Ovary (tissue), 9 donors: ENCODE measurements around the gene RNLS. TPM values are rescaled to one million over a fixed set of nuclear protein-coding genes. Genes with fewer than 3 reads are reported as not detected.

ENCODE experiments used
- DNase-seq, 5 donors: peaks; one replicate each; pipeline ENCODE4 v3.0.0-alpha.2; 2019 to 2020
- H3K27ac ChIP-seq, 2 donors: fragments of 200-600 bp; one replicate each; pipeline versions ENCODE4 v1.5.1 to v1.8.0; 2019 to 2022
- H3K27me3 ChIP-seq: fragments of 200-600 bp; one replicate; pipeline ENCODE4 v1.8.0; 2022
- H3K36me3 ChIP-seq: fragments of 200-600 bp; sonication (generic); one replicate; pipeline ENCODE4 v1.5.1; 2019
- H3K4me1 ChIP-seq: one replicate; pipeline ENCODE4 v1.8.1; 2013; ENCODE audit warnings: mild to moderate bottlenecking, moderate library complexity; ENCODE audit not compliant: insufficient read depth
- H3K4me3 ChIP-seq: fragments of 200-600 bp; sonication (generic); one replicate; pipeline ENCODE4 v1.5.1; 2017
- H3K9me3 ChIP-seq, 2 donors: fragments of 200-600 bp in 1 of 2; sonication (generic) in 1 of 2; one replicate each; pipeline versions ENCODE4 v1.5.1 to v1.8.1; 2013 to 2019; ENCODE audit warnings: mild to moderate bottlenecking in 1 of 2, moderate library complexity in 1 of 2
- EP300 ChIP-seq: sonication (generic); formaldehyde crosslinking; IDR thresholded peaks from one replicate; pipeline ENCODE4 v1.6.1; 2017; ENCODE audit warnings: antibody characterized with exemption
- POLR2A ChIP-seq: fragments of 450-650 bp; IDR thresholded peaks from one replicate; pipeline ENCODE4 v1.6.1; 2017; ENCODE audit warnings: antibody characterized with exemption, mild to moderate bottlenecking, moderate library complexity
- WGBS, 3 donors: extraction: QIAGEN DNeasy Blood & Tissue Kit in 1 of 3; methylation state at CpG; one replicate each; pipeline versions ENCODE4 v1.1.5 to v1.1.7; 2013 to 2017; 5-methylcytosine and 5-hydroxymethylcytosine counted together
- intact Hi-C, 4 donors: fragments of 100-400 bp; cut with DNase I; formaldehyde crosslinking; loops; one replicate each; pipeline versions ENCODE4 v1.11.0 to v1.15.1; 2022 to 2023
- polyA plus RNA-seq, 2 donors: library from polyadenylated mRNA; stranded (reverse); fragments of 200-250 nt in 1 of 2; fragments of 350-450 nt in 1 of 2; fragmentation: Illumina TruSeq in 1 of 2; extraction: RNeasy Lipid Tissue Mini Kit (QIAGEN cat#74804) in 1 of 2; gene quantifications; one replicate each; pipeline ENCODE4 v1.2.3, GENCODE V29; 2013 to 2014
- total RNA-seq, 7 donors: library from RNA; depleted of rRNA in 2 of 7; stranded (reverse); fragments of >200 nt in 2 of 7; fragmentation: NEBNext Ultra II Directional in 3 of 7; extraction: Animal tissue kit (Norgen Biotek cat#: 25700) in 3 of 7; gene quantifications; one replicate each; pipeline versions ENCODE4 v1.1.0 to v1.2.4, GENCODE V29; 2016 to 2023
- TF ChIP-seq, protein P1 (sequence below), 3 donors: fragments of 450-650 bp in 2 of 3; fragments of 200-600 bp in 1 of 3; IDR thresholded peaks; one replicate each; pipeline versions ENCODE4 v1.5.1 to v1.8.0; 2016 to 2022; ENCODE audit warnings: antibody characterized with exemption in 3 of 3, mild to moderate bottlenecking in 1 of 3
- donor health status: DM: no; HTN: no; CAD: no; lungs with moderate emphysema.
- donor health status: DM: no; HTN: no; CAD: no.
- donor health status: Bipolar disorder and iron deficiency.
- donor health status: DM: yes; HTN: yes; CAD: no.
- donor health status: DM: no; HTN: no; CAD: no.
- donor health status: DM: yes; HTN: yes; CAD: no.

Gene RNLS
- total and polyA plus RNA-seq, 9 donors: 7.5 to 21.9 (median 11.8) TPM

DNA sequence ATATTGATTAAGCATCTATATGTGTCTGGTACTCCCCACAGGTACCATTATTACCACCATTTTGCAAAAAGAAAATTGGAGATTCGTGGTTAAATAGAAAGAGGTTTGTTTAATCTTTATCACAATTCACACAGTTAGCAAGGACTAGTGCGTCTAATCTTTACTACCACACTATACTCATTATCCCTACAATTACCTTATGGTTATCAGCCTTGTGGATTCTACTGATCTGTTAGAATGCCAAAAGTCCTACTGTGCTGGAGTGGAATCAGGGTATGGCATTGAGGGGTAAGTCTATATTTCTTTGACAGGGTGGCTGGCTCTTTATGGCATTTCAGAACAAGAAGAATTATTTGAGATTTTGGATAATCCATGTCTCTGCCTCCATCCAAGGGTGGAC is 156.1 kb downstream of the RNLS start:
- H3K4me1 ChIP-seq: no peaks in the 10 kb centered on the region
- H3K27ac ChIP-seq: no peak overlapping the region
- no peaks in the 10 kb centered on the region for H3K9me3 ChIP-seq
- no peak overlapping the region for H3K4me3 ChIP-seq
- no peak for DNase-seq
- TF ChIP-seq POLR2A: no peak
- TF ChIP-seq, protein P1, sequence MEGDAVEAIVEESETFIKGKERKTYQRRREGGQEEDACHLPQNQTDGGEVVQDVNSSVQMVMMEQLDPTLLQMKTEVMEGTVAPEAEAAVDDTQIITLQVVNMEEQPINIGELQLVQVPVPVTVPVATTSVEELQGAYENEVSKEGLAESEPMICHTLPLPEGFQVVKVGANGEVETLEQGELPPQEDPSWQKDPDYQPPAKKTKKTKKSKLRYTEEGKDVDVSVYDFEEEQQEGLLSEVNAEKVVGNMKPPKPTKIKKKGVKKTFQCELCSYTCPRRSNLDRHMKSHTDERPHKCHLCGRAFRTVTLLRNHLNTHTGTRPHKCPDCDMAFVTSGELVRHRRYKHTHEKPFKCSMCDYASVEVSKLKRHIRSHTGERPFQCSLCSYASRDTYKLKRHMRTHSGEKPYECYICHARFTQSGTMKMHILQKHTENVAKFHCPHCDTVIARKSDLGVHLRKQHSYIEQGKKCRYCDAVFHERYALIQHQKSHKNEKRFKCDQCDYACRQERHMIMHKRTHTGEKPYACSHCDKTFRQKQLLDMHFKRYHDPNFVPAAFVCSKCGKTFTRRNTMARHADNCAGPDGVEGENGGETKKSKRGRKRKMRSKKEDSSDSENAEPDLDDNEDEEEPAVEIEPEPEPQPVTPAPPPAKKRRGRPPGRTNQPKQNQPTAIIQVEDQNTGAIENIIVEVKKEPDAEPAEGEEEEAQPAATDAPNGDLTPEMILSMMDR (IDR thresholded peaks at IDR 0.05): no peak
- no peak for TF ChIP-seq EP300
- no peaks in the 10 kb centered on the region for H3K27me3 ChIP-seq
- intact Hi-C loops: no loop called here
- 95 to 97% (median 96%) methylated on average over 2 of the region's 2 CpGs for WGBS, 3 donors
- no peaks in the 10 kb centered on the region for H3K36me3 ChIP-seq

DNA sequence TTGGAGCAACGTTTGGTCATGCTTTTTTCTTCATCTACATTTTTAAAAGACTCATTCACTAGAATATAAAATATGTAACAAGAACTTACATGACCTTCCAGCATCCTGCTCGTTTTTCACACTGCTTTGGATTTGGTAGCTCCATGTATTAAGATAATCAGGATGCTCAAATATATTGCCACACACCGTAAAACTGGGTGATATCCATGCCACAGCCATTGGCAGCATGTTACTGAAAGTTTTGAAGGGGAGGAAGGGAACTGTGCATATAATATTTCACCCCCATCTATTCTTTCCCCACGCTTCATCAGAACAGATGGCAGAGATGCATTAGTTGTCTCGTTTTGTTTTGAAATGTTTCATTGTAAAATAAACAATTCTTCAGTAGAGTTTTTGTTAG is 158.2 kb downstream of the RNLS start:
- intact Hi-C loops: no loop called here
- no peaks in the 10 kb centered on the region for H3K4me1 ChIP-seq

DNA sequence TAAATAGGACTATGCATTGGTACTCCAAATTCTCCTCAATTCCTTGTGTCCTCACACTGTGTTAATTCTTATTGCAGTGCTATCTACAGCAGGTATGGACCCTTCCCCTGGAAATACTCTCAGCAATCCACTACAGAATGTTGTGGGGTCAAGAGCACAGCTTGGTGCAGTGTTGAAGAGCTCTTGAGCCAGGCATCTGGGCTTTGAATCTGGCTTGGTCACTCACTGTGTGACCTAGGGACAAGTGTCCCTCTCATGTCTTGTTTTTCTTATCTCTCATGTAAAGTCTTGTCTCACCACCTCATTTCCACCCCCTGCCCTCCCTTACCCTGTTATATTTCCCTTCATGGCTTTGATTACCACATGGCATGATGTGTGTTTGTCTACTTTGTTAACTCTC is 159.4 kb downstream of the RNLS start:
- Histone ChIP-seq H3K27ac (no peak overlapping the region), H3K36me3 (no peaks in the 10 kb centered on the region), H3K4me3 (no peak overlapping the region), H3K27me3 (no peaks in the 10 kb centered on the region), H3K9me3 (no peaks in the 10 kb centered on the region), H3K4me1 (no peaks in the 10 kb centered on the region)
- intact Hi-C loops: no loop called here
- TF ChIP-seq EP300: no peak
- TF ChIP-seq, protein P1 (IDR thresholded peaks at IDR 0.05): no peak
- no peak for TF ChIP-seq POLR2A
- DNase-seq: no peak

More for the DNA sequence above, 158.2 kb downstream of the RNLS start:
- no peak overlapping the region for H3K4me3 ChIP-seq
- DNase-seq: no peak
- no peaks in the 10 kb centered on the region for H3K36me3 ChIP-seq
- TF ChIP-seq POLR2A (no peak), EP300 (no peak)
- TF ChIP-seq, protein P1 (IDR thresholded peaks at IDR 0.05): no peak
- H3K27ac ChIP-seq: no peak overlapping the region
- WGBS, 3 donors: 40 to 62% (median 45%) methylated on average over 5 of the region's 5 CpGs
- H3K9me3 ChIP-seq: no peaks in the 10 kb centered on the region
- H3K27me3 ChIP-seq: no peaks in the 10 kb centered on the region

DNA sequence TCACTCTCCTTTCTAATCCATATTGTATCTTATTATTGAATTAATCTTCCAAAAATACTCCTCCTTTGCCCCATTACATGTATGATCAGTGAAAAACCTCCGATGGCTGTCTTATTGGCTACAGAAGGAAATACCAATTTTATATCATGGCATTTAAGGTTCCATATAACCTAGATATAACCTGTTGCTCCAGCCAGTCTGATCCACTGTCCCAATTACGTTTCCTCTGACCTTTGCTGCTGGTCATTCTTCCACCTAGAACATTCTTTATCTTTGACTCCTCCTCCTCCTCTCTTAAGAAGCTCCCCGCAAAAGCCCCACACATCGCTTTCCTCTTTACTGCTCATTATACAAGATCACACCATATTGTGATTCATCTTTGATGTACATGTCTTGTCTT is 161.5 kb downstream of the RNLS start:
- no peak overlapping the region for H3K27ac ChIP-seq
- TF ChIP-seq, protein P1 (IDR thresholded peaks at IDR 0.05): no peak
- TF ChIP-seq EP300 (no peak), POLR2A (no peak)
- WGBS, 3 donors: 93 to 94% (median 94%) methylated on average over 4 of the region's 4 CpGs
- H3K9me3 ChIP-seq: no peaks in the 10 kb centered on the region
- intact Hi-C loops: no loop called here
- H3K36me3 ChIP-seq: no peaks in the 10 kb centered on the region
- no peaks in the 10 kb centered on the region for H3K27me3 ChIP-seq
- DNase-seq: no peak
- no peak overlapping the region for H3K4me3 ChIP-seq
- H3K4me1 ChIP-seq: no peaks in the 10 kb centered on the region

DNA sequence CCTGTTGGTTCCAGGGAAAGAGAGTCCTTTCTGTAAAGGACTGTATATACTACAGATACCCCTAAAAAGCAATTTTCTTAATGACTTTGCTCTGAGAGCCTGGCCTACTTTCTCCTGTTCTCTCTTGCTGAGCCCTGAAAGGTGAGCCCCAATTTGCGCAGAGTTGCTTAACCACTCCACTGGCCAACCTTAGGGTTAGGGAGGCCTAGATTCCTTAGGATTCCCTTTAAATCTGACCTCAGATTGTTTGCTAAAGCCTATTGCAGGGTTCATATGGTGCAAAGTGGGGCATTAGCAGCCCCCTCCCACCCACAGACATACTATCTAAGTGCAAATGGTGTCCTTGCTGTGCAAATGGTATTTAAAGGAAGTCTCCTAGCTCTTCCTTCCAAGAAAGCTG is 164.2 kb downstream of the RNLS start:
- H3K27ac ChIP-seq: no peak overlapping the region
- H3K4me3 ChIP-seq: no peak overlapping the region
- WGBS, 3 donors: 100% methylated on average over 1 of the region's 1 CpG
- no peaks in the 10 kb centered on the region for H3K36me3 ChIP-seq
- TF ChIP-seq EP300 (no peak), POLR2A (no peak)
- TF ChIP-seq, protein P1 (IDR thresholded peaks at IDR 0.05): no peak
- H3K4me1 ChIP-seq: no peaks in the 10 kb centered on the region
- no peaks in the 10 kb centered on the region for H3K27me3 ChIP-seq
- no peak for DNase-seq
- no peaks in the 10 kb centered on the region for H3K9me3 ChIP-seq
- intact Hi-C loops: no loop called here
